ENCODE results near the gene NRL. TPM values are rescaled to one million over a fixed set of nuclear protein-coding genes. Genes with fewer than 3 reads are reported as not detected.

NRL gene
- total and polyA plus RNA-seq, 10 of the 15 experiments (the other 5 are each of a cell fraction or from before 2014, with no cell fraction given) = 0.11 to 4.4 (median 2.2) TPM

- no peak for TF ChIP-seq E2F8 (IDR thresholded peaks at IDR 0.05; ENCODE audit: low read depth, partially characterized antibody)
- no peak for TF ChIP-seq SMAD5 (IDR thresholded peaks at IDR 0.05; ENCODE audit: low read depth)
- TF ChIP-seq BMI1 (IDR thresholded peaks at IDR 0.05; ENCODE audit: borderline replicate concordance) = no peak
- no peak for TF ChIP-seq PAX8 (IDR thresholded peaks at IDR 0.05)
- no peak for TF ChIP-seq POLR2A (IDR thresholded peaks at IDR 0.05; ENCODE audit: low read depth, low read length)
- TF ChIP-seq SUPT20H (IDR thresholded peaks at IDR 0.05; ENCODE audit: borderline replicate concordance, control insufficient read depth, low read depth, low read length) = no peak
- no peak for TF ChIP-seq TAF1 (IDR thresholded peaks at IDR 0.05; ENCODE audit: borderline replicate concordance, low read depth, low read length)
- TF ChIP-seq PKNOX1 (IDR thresholded peaks at IDR 0.05) = no peak
- no peak for TF ChIP-seq DPF2 (IDR thresholded peaks at IDR 0.05)
- TF ChIP-seq CREB1 (IDR thresholded peaks at IDR 0.05; ENCODE audit: low read depth) = no peak
Observed at GRCh38 chr14:24129410-24129998, 14.8 kb upstream of the NRL start (continued).

Data from GM12878 (cell line).